Activated naive CD8-positive, alpha-beta T cell (primary cell): ENCODE measurements around the gene EMD.
A peak's percentile ranks its signal among the peaks of the same experiment; 100 is the strongest.
"Not testable (repeated sequence)": the region's sequence is repeated elsewhere in the genome, so short reads cannot be mapped to it uniquely, and the experiment has no call there.

Source experiments
- H3K27ac Mint-ChIP-seq: one replicate; pipeline ENCODE4 v1.8.0; 2021; ENCODE audit warnings: mixed read lengths
- H3K27me3 Mint-ChIP-seq: one replicate; pipeline ENCODE4 v1.8.0; 2021; ENCODE audit warnings: mixed read lengths
- H3K36me3 Mint-ChIP-seq: one replicate; pipeline ENCODE4 v1.8.0; 2021; ENCODE audit warnings: mixed read lengths
- H3K4me1 Mint-ChIP-seq: one replicate; pipeline ENCODE4 v1.8.0; 2021; ENCODE audit warnings: low read depth, mixed read lengths
- H3K4me3 Mint-ChIP-seq: one replicate; pipeline ENCODE4 v1.8.0; 2021; ENCODE audit warnings: mild to moderate bottlenecking, mixed read lengths
- H3K9me3 Mint-ChIP-seq: one replicate; pipeline ENCODE4 v1.8.0; 2021; ENCODE audit warnings: low read depth, mixed read lengths

Gene EMD

DNA sequence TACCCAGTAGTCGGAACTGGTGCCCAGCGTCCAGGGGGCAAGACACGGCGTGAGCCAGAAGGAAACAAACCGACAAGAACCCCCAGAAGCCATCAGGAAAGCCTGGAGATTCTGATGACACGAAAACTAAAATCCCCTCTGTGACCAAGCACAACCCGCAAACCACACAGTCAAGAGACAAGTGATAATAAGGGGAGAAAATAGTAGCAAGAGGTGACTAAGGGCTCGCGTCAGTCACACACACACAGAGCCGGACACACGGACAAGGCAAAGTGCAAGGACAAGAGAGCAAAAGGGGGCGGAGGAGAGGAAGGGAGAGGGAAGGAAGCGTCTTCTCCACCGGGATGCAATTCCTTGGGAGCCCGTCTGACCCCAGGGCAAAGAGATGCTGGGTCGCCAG is 9.6 kb downstream of the EMD start:
- not testable (repeated sequence) for H3K4me3 Mint-ChIP-seq, H3K36me3 Mint-ChIP-seq, H3K9me3 Mint-ChIP-seq, H3K27ac Mint-ChIP-seq, H3K4me1 Mint-ChIP-seq, H3K27me3 Mint-ChIP-seq

DNA sequence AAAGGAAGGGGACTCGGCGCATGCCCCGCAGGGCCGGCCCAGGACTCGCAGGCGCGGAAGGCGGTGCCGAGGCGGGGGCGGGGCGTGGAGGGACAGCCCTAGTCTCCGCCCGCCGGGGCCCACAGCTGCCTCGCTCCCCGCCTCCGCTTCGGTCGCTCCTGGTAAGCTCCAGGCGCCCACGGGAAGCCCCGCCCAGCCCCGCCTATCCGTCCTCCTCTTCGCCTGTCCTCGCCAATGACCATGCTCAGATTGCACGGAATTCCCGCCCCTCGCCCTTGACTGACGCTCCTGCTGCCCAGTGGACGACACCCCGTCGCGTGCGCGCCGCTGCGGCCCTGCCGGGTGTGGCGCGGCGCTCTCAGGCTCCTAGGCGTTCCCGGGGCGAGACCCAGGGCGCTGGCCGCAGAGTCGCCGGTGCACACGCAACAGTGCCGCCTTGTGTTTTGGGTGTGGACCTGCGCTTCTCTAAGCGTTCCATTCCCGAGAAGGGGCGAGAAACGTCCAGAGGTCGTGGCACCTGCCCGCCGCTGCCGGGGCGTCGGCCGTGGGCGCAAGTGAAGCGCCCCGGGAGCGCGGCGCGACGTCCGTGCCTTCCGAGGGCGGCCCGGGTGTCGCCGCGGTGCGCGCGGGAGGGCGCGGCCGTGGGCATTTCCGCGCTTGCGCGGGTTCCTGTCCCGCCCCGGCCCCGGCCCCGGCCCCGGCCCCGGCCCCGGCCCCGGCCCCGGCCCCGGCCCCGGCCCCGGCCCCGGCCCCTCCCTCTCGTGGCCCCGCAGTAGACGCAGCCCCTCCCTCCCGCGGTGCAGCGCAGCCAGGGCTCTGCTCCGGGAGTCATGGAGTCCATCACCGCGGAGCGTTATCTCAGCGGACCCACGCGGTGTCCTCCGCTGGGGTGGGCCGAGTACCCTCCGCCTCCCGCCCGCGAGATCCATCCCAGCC is 11.0 kb downstream of the EMD start:
- H3K4me3 Mint-ChIP-seq, H3K27ac Mint-ChIP-seq, H3K27me3 Mint-ChIP-seq, H3K36me3 Mint-ChIP-seq, H3K4me1 Mint-ChIP-seq, H3K9me3 Mint-ChIP-seq: not testable (repeated sequence)

DNA sequence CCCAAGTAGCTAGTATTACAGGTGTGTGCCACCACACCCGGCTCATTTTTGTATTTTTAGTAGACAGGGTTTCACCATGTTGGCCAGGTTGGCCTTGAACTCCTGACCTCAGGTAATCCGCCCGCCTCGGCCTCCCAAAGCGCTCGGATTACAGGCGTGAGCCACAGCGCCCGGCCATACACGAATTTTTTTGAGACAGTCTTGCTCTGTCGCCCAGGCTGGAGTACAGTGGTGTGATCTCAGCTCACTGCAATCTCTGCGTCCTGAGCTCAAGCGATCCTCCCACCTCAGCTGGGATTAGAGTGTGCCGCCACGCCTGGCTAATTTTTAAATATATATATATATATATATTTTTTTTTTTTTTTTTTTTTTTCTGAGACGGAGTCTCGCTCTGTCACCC is 17.3 kb downstream of the EMD start:
- not testable (repeated sequence) for H3K27me3 Mint-ChIP-seq, H3K9me3 Mint-ChIP-seq, H3K4me1 Mint-ChIP-seq, H3K27ac Mint-ChIP-seq
- Mint-ChIP-seq H3K36me3 (peaks cover 16% of the 10 kb centered on the region), H3K4me3 (peak overlapping the region; percentile 38)

DNA sequence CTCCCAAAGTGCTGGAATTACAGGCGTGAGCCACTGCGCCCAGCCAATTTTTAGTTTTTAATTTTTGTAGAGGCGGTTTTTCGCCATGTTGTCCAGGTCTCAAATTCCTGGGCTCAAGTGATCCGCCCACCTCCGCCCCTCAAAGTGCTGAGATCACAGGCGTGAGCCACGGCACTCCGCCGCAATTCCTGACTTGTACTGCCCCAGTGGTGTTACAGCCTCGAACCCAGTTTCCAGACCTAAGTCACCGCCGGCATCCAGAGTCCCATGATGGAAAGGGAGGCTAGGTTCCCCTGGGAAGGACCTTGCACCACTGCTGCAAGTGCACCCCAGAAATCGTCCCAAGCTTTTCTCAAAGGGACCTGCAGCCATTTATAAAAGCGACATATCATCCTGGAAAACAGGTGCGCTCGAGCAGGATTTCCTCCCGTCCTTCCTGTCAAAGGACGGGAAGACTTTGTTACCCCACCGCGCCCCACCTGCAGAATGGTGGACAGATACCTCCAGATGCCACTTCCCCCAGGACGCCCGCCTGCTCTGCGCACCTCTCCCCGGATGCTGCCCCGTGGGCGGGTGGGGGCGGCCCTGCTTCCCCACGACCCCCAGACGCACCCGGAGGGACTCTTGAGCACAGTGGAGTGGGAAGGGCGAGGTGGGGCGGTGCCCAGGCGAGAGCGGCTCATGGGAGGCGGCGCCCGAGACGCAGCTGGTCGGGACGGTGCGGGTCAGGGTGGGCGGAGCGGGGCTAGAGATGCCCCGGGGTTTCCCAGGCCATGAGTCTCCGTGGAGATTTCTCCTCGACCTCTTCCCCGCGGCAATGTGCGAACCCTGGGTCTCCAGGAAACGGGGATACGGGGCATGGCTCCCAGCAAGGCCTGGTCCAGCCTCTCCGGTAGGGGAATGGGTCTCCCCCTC is 18.1 kb downstream of the EMD start:
- H3K4me3 Mint-ChIP-seq: peak overlapping the region; percentile 98
- peak overlapping the region; percentile 100 for H3K27ac Mint-ChIP-seq
- peaks cover 16% of the 10 kb centered on the region for H3K36me3 Mint-ChIP-seq
- no peaks in the 10 kb centered on the region for H3K9me3 Mint-ChIP-seq
- H3K27me3 Mint-ChIP-seq: no peaks in the 10 kb centered on the region
- peaks cover 2% of the 10 kb centered on the region for H3K4me1 Mint-ChIP-seq

DNA sequence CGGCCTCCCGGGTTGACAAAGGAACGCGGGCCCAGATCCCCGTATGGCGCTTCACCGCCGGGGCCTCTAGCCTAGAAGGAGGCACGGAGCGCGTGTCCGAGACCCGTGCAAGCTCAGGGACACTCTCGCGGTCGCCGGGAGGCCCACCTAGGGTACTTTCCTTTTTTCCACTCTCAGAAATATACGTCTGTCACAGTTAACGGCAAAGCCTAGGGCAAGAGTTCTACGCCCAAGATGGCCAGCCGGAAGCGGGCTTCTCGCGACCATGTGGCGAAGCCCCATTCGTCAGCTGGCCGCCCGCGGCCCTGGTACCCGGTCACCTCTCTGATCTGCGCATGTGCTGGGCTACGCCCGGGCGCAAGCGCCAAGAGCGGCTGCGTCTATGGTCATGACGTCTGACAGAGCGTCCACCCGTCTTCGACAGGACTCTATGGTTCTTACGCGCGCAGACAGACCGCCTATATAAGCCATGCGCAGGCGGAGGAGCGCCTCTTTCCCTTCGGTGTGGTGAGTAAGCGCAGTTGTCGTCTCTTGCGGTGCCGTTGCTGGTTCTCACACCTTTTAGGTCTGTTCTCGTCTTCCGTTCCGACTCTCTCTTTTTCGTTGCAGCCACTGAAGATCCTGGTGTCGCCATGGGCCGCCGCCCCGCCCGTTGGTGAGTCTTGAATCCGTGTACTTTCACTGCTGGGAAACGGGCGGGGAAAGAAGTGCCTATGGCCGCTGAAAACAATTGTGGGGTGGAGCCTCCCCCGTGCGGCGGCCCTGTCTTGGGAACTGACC is 19.0 kb downstream of the EMD start, which contains the start of gene RPL10:
Gene RPL10 (plus strand): TSS at position 490 of the 780 bp plus-strand sequence. CDS start 143 bp downstream, at position 633.
- H3K36me3 Mint-ChIP-seq: peaks cover 16% of the 10 kb centered on the region
- H3K4me1 Mint-ChIP-seq: peaks cover 2% of the 10 kb centered on the region
- H3K9me3 Mint-ChIP-seq: no peaks in the 10 kb centered on the region
- peak within 1 kb of the TSS; percentile 98 for H3K4me3 Mint-ChIP-seq
- H3K27ac Mint-ChIP-seq: peak within 1 kb of the TSS; percentile 100
- no peaks in the 10 kb centered on the region for H3K27me3 Mint-ChIP-seq

DNA sequence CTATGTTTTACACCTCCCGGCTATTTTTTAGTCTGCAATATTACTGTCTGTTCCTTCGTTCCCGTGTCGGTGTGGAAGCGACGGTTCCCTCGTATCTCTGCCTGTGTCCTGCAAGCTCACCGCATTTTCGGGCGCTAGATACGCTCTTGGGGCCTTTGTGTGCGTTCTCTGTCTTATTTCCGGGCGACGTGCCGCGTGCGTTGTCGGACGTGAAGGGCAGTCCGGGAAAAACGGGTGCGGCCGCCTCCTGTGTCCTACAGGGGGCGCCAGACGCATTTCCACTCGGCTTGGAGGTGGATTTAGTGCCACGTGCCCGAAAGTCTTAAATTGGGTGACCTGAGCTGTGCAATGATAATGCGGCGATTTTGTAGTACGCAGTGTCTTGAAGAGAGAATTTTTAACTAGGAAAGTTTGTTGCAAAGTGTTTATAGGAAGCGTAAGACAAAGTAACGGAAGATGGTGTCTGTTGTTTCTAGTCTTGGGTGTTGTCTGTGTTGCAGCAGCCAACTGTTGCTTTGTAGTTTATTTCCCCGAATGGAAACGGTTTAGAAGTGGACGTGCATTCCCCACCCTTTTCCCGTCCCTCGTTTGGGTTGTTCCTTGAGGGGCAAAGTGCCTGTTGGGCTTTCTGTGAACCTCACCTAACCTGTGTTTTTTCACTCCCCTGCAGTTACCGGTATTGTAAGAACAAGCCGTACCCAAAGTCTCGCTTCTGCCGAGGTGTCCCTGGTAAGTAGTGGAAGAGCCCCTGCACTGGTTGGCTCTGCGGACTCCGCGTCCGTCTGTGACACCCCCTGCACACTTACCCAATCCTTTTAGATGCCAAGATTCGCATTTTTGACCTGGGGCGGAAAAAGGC is 19.8 kb downstream of the EMD start:
- peaks cover 2% of the 10 kb centered on the region for H3K4me1 Mint-ChIP-seq
- H3K36me3 Mint-ChIP-seq: peaks cover 16% of the 10 kb centered on the region
- peak overlapping the region; percentile 98 for H3K4me3 Mint-ChIP-seq
- H3K27ac Mint-ChIP-seq: peak overlapping the region; percentile 100
- no peaks in the 10 kb centered on the region for H3K9me3 Mint-ChIP-seq
- no peaks in the 10 kb centered on the region for H3K27me3 Mint-ChIP-seq

DNA sequence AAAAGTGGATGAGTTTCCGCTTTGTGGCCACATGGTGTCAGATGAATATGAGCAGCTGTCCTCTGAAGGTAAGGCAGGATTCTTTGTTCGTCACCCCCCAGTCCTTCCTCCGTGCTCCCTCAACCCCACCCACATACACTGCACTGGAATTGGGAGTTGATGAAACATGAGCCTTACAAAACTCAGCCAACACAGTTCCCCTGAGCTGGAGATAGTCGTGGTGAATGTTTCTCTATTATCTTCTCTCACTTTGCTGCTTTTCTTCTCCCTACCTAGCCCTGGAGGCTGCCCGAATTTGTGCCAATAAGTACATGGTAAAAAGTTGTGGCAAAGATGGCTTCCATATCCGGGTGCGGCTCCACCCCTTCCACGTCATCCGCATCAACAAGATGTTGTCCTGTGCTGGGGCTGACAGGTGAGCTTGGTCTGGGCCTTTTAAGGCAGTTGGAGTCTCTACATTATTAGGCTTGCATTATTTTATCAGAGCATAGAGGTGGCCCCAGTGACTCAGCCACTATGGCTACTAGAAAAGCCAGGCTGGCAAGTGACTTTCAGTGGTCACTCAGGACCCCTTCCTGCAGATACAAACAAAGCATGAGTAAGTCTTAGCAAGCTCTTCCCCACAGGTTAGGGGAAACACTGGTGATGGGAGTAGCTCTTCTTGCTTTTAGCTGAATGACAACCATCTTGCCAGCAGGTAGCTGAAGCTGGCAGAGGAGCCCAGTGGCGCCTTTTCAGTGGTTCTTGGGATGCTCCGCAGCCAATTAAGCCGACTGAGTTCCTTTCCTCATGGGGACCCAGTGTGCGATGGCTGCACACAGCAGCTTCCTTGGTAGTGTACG is 20.7 kb downstream of the EMD start:
- Mint-ChIP-seq H3K4me1 (peaks cover 2% of the 10 kb centered on the region), H3K4me3 (peak overlapping the region; percentile 98), H3K36me3 (peaks cover 16% of the 10 kb centered on the region), H3K9me3 (no peaks in the 10 kb centered on the region), H3K27ac (peak overlapping the region; percentile 100), H3K27me3 (no peaks in the 10 kb centered on the region)

DNA sequence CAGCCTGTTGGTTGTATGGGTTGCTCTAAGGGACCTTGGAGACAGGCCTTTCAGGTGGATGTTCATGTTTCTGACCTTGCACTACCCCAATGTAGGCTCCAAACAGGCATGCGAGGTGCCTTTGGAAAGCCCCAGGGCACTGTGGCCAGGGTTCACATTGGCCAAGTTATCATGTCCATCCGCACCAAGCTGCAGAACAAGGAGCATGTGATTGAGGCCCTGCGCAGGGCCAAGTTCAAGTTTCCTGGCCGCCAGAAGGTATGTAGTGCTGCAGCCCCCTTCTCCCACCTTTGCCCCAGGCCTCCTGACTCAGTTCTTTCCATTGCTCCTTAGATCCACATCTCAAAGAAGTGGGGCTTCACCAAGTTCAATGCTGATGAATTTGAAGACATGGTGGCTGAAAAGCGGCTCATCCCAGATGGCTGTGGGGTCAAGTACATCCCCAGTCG is 21.3 kb downstream of the EMD start:
- H3K27ac Mint-ChIP-seq: peak overlapping the region; percentile 100
- H3K4me3 Mint-ChIP-seq: peak overlapping the region; percentile 98
- peaks cover 16% of the 10 kb centered on the region for H3K36me3 Mint-ChIP-seq
- H3K4me1 Mint-ChIP-seq, H3K9me3 Mint-ChIP-seq, H3K27me3 Mint-ChIP-seq: not testable (repeated sequence)

DNA sequence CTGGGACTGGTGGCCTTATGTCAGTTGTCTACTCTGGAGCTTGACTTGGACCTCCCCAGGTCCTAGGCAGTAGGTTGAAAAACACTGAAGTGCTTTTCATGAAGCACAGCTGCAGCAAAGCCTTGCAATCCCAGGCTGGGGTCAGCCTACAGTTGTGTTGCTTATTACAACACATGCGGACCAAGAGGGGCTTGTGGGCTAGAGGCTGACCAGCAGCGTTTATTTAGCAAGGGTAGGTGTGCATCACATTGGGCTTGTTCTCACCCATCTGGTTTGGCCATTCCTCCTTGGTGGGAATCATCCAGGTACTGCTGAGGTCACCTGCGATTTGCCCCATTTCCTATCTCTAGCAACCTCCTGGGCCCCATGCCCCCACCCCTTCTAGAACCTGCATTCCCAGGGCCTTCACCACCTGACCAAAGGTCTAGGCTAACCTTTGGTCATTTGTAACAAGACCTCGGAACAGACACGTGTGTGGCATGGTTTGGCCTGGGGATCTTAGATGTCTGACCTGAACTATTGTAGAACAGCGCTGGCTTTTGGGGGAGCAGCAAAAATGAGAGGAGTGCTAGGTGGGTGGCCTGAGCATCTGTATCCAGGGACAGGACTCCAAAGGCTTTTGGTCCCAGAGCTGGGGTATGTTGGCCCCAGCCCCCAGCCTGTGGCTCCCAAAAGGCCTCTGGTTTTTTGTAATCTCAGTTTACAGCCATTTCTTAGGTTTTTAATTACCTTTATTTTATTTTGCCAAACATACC is 22.1 kb downstream of the EMD start:
- H3K36me3 Mint-ChIP-seq: peaks cover 16% of the 10 kb centered on the region
- H3K4me3 Mint-ChIP-seq: peak overlapping the region; percentile 98

DNA sequence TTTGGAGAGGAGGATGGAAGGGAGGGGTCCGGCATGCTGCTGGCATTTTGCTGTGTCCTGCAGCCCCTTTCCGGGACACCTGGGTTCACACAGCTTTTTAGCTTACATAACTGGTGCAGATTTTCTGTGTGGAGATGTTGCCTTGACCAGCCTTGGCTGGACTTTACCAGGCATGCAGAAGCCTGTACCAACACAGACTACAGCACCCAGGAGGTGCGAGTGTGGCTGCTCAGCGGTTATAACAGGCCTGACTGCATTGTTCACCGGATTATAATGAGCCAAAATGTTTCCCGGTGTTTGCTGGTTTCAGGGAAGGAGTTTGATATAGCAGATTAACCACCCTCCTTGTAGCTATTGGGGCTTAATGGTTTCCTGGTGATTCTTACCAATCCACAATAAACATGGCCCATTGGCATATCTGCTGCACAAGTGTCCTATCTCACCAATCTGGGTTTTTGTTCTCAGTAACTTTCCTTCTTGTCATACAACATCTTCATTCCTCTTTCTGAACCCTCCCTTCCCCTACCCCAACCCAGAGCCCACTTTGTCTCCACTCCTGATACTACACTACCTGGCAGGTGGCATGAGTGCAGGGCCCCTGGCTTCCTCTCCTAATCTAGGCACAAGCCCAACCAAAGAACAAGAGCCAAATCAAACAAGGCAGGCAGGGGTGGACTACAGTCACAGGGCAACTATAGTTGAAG is 23.0 kb downstream of the EMD start:
- Mint-ChIP-seq H3K36me3 (peaks cover 16% of the 10 kb centered on the region), H3K4me3 (no peak overlapping the region), H3K27ac (no peak overlapping the region)

More for the DNA sequence above, 22.1 kb downstream of the EMD start:
- Mint-ChIP-seq H3K27me3 (no peaks in the 10 kb centered on the region), H3K4me1 (peaks cover 2% of the 10 kb centered on the region), H3K9me3 (no peaks in the 10 kb centered on the region), H3K27ac (peak overlapping the region; percentile 100)

DNA sequence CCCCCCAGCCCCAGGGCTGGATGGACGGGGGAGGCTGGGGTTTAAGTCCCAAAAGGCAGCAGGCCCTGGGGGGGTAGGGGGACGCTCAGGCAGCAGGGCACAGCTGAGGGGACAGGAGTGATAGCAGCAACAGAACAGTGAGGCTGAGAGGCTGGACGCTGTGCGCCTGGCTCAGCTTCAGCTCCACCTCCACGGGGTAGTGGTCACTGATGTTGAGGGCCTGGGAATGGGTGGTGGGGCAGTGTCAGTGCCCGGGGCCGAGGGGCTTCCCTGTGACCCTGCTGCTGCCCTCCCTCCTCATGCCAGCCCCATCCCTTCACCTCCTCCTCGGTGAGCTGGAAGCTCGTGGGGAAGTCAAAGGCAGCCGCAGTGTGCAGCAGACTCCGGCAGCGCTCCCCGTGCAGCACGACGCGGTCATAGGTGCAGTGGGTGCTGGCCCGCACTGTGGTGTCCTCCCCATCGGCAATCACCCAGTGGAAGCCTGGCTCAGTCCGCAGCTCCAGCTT is 23.6 kb downstream of the EMD start:
- no peaks in the 10 kb centered on the region for H3K27me3 Mint-ChIP-seq
- no peak overlapping the region for H3K4me3 Mint-ChIP-seq
- H3K36me3 Mint-ChIP-seq: peaks cover 16% of the 10 kb centered on the region
- H3K27ac Mint-ChIP-seq: no peak overlapping the region
- peaks cover 2% of the 10 kb centered on the region for H3K4me1 Mint-ChIP-seq
- no peaks in the 10 kb centered on the region for H3K9me3 Mint-ChIP-seq

More for the DNA sequence above, 23.0 kb downstream of the EMD start:
- H3K9me3 Mint-ChIP-seq: no peaks in the 10 kb centered on the region
- no peaks in the 10 kb centered on the region for H3K27me3 Mint-ChIP-seq
- peaks cover 2% of the 10 kb centered on the region for H3K4me1 Mint-ChIP-seq

DNA sequence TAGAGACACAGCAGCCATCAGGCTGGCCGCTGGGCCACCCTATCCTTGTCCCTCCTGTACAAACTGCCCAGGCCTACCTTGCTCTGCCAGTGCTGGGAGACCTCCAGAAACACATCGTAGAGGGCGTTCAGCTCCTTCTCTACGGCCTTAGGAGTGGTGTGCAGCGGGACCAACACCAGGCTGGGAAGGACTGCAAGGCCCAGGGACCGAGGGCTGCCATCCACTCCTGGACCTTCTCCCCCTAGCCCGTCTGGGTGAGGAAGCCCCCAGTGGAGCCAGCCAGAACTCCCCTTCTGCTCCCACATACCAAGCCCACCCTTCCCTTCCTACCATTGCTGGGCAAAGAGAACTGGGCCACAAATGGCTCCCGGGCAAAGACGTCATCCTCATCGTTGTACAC is 24.1 kb downstream of the EMD start:
- Mint-ChIP-seq H3K27ac (no peak overlapping the region), H3K9me3 (no peaks in the 10 kb centered on the region), H3K4me3 (no peak overlapping the region), H3K27me3 (no peaks in the 10 kb centered on the region), H3K4me1 (peaks cover 2% of the 10 kb centered on the region), H3K36me3 (peaks cover 15% of the 10 kb centered on the region)
